ENCODE measurements around the gene NECAB2.

- TF ChIP-seq CTCF (IDR thresholded peaks at IDR 0.05) (no peak), POLR2AphosphoS5 (IDR thresholded peaks at IDR 0.05) (no peak), POLR2A (IDR thresholded peaks at IDR 0.05) (no peak), EP300 (IDR thresholded peaks at IDR 0.05) (no peak)
These were observed 34.0 kb upstream of the NECAB2 start for GRCh38 chr16:83933885-83934683.
